ENCODE data around the gene OVOL2. TPM values are rescaled to one million over a fixed set of nuclear protein-coding genes. Genes with fewer than 3 reads are reported as not detected.

OVOL2 gene
- total and polyA plus RNA-seq, 10 of the 15 experiments (the other 5 are each of a cell fraction or from before 2014, with no cell fraction given), result not detected

- H3K4me1 ChIP-seq (ENCODE audit: control insufficient read depth, insufficient read depth, low read length), result no peaks in the 10 kb centered on the region
- POLR2A ChIA-PET, result no interaction called here
- no peaks in the 10 kb centered on the region for H3K79me2 ChIP-seq (ENCODE audit: control insufficient read depth, insufficient read depth, low read length)
- CTCF ChIA-PET, result no interaction called here
- in situ Hi-C loops (cut with MboI), result no loop called here
- H4K20me1 ChIP-seq (ENCODE audit: control insufficient read depth, insufficient read depth), result no peaks in the 10 kb centered on the region
- DNase-seq (ENCODE audit: low read depth, low spot score) (no peak), FAIRE-seq (no peak), ATAC-seq (no peak)
- intact Hi-C loops (cut with micrococcal nuclease; ENCODE audit: unreplicated experiment), result no loop called here
- 13% methylated on average over 7 of the region's 7 CpGs for WGBS (ENCODE audit: insufficient coverage, insufficient replicate concordance, low lambda C conversion rate, missing lambda C conversion rate)
- RAD21 ChIA-PET (ENCODE audit: unreplicated experiment), result no interaction called here
- no TSS peak for BruUV-seq (replicated peaks)
- no peaks in the 10 kb centered on the region for H3K9me3 ChIP-seq (replicated peaks; ENCODE audit: control insufficient read depth, insufficient read depth, low read length)
- SMC1A ChIA-PET (ENCODE audit: uncharacterized antibody, unreplicated experiment), result no interaction called here
- no peak overlapping the region for H2AFZ ChIP-seq (ENCODE audit: control insufficient read depth, low read depth, low read length)
- no peaks in the 10 kb centered on the region for H3K36me3 ChIP-seq (ENCODE audit: control insufficient read depth in 2 of 2, insufficient read depth in 2 of 2, low read length in 1 of 2)
- H3K4me2 ChIP-seq (ENCODE audit: control insufficient read depth, insufficient read depth), result no peak overlapping the region
- H3K9ac ChIP-seq (ENCODE audit: control insufficient read depth, insufficient read depth, low read length), result no peak overlapping the region
- H3K27ac ChIP-seq (ENCODE audit: control insufficient read depth, insufficient read depth), result no peak overlapping the region
- no peak overlapping the region for H3K4me3 ChIP-seq
- H3K27me3 ChIP-seq (replicated peaks in 1 of 2; ENCODE audit: control insufficient read depth in 2 of 2, insufficient read depth in 2 of 2, low read length in 1 of 2), result no peaks in the 10 kb centered on the region
- TF ChIP-seq ZNF592 (IDR thresholded peaks at IDR 0.05) (no peak), RB1 (IDR thresholded peaks at IDR 0.05; ENCODE audit: borderline replicate concordance) (no peak), RFX5 (IDR thresholded peaks at IDR 0.05; ENCODE audit: low read depth, low read length) (no peak), SMAD1 (IDR thresholded peaks at IDR 0.05; ENCODE audit: low read depth, partially characterized antibody) (no peak), SMAD5 (IDR thresholded peaks at IDR 0.05; ENCODE audit: low read depth) (no peak), NFYA (IDR thresholded peaks at IDR 0.05; ENCODE audit: borderline replicate concordance, low read depth, low read length) (no peak), NBN (IDR thresholded peaks at IDR 0.05) (no peak), ATF3 (IDR thresholded peaks at IDR 0.05; ENCODE audit: borderline replicate concordance, extremely low read depth, low read depth, low read length) (no peak), SPI1 (IDR thresholded peaks at IDR 0.05; ENCODE audit: borderline replicate concordance, insufficient read depth, low read depth, low read length) (no peak), MYB (IDR thresholded peaks at IDR 0.05; ENCODE audit: borderline replicate concordance, low read depth, low read length) (no peak), PAX5 (IDR thresholded peaks at IDR 0.05; ENCODE audit: borderline replicate concordance, low read depth, low read length) (no peak), NR2C2 (IDR thresholded peaks at IDR 0.05; ENCODE audit: borderline replicate concordance, control insufficient read depth, insufficient read length, low read depth) (no peak), TARDBP (IDR thresholded peaks at IDR 0.05; ENCODE audit: borderline replicate concordance) (no peak)
- TF ChIP-seq, protein P1, sequence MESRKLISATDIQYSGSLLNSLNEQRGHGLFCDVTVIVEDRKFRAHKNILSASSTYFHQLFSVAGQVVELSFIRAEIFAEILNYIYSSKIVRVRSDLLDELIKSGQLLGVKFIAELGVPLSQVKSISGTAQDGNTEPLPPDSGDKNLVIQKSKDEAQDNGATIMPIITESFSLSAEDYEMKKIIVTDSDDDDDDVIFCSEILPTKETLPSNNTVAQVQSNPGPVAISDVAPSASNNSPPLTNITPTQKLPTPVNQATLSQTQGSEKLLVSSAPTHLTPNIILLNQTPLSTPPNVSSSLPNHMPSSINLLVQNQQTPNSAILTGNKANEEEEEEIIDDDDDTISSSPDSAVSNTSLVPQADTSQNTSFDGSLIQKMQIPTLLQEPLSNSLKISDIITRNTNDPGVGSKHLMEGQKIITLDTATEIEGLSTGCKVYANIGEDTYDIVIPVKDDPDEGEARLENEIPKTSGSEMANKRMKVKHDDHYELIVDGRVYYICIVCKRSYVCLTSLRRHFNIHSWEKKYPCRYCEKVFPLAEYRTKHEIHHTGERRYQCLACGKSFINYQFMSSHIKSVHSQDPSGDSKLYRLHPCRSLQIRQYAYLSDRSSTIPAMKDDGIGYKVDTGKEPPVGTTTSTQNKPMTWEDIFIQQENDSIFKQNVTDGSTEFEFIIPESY (IDR thresholded peaks at IDR 0.05), result no peak
Observed at GRCh38 chr20:18101125-18101810, 43.6 kb upstream of the OVOL2 start.
